ENCODE measurements around the gene UBL4B. TPM values are rescaled to one million over a fixed set of nuclear protein-coding genes. Genes with fewer than 3 reads are reported as not detected.

Gene UBL4B
- total RNA-seq, 1 experiment from 2014 or later = 0.24 TPM

GRCh38 chr1:110084227-110085078 is 27.8 kb upstream of the UBL4B start:
- no peak for DNase-seq (ENCODE audit: low read depth)

DNA sequence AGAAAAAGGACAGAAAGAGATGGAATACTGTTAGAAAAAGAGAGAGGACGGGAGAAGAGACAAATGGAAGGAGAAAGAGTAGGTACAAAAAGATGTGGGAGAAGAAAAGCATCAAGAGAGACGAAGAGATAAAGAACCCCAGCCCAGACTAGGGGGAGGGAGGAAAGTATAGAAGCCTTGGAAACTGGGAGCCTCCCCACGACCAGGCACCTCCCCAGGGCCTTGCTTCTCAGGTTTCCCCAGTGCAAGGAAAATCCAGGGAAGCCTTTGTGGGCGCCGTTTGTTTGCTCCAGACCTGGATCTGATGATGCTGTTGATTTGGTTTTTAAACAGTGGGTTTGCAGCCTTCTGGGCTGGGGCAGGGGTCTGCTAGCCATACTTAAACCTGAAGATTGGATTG is 26.6 kb upstream of the UBL4B start:
- no peak for DNase-seq (ENCODE audit: low read depth)

DNA sequence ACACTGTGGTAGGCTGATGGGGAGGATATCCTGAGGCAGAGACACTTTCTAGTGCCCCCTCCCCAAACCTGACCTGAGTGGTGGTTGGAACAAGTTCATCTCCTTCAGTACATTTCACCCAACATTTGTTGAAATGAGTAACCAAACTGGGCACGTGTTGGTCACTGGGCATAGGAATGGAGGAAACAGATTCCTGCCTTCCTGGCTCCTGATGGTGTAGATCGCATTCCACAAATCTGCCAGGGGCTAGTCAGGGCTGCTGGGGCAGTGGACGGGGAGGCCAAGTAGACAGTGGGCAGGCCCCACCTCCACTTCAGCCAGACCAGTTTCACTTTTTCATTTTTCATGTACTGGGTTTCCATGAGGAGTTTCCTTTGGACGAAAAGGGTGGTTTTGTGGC is 25.3 kb upstream of the UBL4B start:
- peak; percentile 60 for DNase-seq (ENCODE audit: low read depth)

DNA sequence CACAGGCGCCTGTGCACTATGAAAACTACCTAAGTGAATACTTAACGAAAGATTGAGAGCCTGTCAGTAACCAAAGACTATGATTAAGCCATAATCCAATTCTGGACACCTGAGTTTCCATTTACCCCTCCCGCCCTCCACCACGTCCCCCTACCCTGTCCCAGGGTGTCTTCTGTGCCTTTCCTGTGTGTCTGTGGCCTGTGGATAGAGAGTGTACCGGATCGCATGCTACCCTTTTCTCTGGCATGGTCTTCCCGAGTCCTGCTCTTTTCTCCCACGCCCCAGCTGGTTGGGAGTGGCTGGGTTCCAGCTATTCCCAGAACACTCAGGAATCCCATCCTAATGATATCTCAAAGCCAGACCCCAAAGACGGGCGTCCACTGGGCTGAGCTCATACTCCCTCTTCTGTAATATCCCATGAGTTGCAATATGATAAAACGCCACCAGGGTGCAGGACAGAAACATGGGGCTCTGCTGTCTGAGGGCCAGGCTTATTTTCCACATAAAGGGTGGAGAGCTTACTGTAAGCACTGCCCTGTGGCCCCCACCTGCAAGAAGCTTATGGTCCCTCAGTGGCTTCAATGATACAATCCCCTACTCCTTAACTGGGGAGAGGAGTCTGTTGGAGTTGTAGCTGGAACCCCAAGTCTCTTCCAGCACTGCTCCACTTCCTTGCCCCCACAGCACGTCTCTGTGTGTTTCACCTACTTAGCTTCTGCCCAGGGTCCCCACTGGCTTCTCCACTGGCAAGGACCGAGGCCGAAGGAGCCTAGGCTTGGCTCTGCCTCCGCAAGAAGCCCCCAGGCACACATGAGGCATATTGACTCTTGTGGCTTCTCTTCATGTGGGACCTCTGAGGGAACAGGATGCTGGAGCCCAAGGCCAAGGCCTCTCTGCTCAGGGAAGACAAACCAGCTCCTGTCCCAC is 24.2 kb upstream of the UBL4B start:
- peak; percentile 67 for DNase-seq (ENCODE audit: low read depth)

GRCh38 chr1:110088739-110089316 is 23.4 kb upstream of the UBL4B start:
- no peak for DNase-seq (ENCODE audit: low read depth)

- peak; percentile 90 for DNase-seq (ENCODE audit: low read depth)
Observed at GRCh38 chr1:110089561-110090275, 22.5 kb upstream of the UBL4B start.

- DNase-seq (ENCODE audit: low read depth) = no peak
Observed at GRCh38 chr1:110091381-110091780, 20.9 kb upstream of the UBL4B start.

DNA sequence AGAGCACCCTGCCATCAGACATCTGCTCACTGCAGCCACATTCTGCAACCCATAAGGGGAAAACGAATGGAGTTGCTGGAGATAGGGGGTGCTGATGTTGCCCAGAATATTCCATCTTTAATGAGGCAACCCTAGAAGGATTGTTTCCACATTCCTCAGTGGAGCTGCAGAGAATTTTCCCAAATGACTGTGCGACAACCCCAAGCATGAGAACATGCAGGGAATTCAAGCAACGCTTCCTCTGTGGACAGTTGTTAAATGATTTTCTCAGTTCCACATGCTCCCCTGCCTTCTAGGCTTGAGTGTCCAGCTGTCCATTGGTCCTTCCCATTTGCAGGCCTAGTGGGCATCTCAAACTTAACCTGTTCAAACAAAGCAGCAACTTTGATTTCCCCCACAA is 20.5 kb upstream of the UBL4B start:
- no peak for DNase-seq (ENCODE audit: low read depth)

- no peak for DNase-seq (ENCODE audit: low read depth)
Observed at GRCh38 chr1:110092991-110093390, 19.3 kb upstream of the UBL4B start.

DNA sequence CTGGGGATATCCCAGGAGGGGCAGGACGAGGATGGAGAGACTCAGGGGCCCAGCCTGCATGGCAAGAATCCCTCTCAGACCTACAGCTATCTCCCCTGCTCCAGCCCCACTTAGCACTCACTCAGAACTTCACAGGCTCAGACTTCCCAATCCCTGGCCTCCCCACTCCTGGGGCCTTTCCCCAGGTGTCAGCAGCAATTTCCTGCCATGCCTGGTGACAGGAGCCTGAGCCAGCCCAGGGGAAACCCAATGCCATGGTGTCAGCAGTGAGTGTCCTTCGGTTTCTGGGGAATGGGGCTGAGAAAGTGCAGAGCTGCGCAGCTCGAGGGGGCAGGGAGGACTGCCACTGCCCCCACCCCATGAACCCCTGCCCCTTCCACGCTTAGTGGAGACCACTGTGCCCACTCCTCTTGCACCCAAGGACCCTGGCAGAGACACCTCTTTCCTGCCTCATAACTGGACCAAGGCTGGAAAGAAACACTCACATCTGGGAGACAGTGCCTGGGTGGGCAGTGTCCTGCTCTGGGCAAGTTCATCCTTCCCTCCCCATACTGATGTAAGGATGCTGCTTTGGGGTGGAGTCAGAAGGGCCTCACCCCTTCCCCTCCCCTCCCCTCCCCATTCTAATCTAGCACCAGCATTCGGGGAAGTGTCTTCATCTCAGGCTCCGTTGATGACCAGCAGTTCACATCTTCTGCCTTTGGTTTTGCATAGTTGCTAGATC is 17.1 kb upstream of the UBL4B start:
- no peak for DNase-seq (ENCODE audit: low read depth)

DNA sequence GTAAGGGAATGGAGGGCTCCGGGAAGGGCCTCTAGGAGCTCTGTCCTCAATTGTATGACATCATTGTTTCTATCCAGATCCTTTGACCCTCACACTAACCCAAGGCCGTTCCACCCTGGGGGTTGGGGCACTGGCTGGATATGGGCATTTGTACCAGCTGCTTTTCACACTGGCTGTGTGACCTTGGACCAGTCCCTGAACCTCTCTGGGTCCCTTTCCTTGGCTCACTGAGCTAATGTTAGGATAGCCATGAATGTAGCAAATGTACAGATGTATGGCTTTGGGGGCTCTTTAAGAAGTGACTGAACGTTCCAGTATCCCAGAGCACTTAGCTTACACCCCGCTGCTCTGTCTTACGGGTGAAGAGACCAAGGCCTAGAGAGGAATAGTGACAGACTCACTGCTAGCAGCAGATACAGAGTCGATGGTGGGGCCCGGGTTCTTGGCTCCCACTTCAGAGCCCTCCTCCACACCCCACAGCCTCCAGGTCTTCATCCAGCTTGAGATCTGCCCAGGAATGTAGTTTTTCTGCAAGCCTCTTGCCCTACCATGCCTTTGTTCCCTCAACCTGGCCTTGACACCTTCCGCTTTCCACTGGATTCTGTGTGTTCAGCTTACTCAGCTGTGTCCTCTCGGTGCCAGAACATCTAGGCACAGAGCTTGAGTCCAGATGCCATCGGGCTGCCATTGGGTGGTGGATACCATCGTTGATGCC is 14.6 kb upstream of the UBL4B start:
- DNase-seq (ENCODE audit: low read depth) = no peak

DNA sequence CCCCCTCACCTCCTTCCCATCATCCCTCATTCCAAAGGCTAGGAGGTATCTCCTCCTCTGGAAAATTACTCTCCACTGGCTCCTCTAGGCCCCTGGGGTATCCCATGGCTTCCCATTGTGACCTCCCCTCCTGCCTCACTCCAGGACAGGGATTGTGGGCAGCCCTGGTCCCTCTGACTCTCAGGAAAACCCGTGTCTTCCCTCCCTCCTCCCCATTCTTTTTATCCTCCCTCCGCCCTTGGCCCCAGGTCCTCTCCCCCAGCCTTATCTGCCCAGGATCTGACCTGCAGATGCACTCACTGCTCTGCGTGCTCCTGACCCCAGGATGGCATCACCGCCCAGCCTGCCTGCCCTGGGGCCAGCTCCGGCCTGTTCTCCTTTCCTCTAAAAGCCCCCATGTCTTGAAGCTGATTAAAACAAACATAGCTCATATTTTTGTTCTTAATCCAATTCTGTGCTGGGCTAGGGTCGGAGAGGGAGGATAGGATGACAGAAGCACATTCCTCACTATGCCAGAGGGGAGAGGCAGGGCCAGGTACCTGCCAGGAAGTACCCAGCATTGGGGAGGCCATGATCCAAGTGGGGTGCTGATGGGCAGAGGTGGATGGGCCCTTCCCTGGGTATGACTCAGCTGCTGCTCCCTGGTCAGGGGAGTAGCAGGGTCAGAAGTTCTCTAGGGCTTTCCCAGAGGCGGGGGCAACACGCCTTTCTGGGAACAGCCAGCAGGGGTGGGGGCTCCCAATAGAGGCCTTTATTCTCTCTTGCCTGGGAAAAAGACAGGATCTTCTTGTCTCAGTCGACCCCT is 13.8 kb upstream of the UBL4B start:
- peak; percentile 89 for DNase-seq (ENCODE audit: low read depth)

- DNase-seq (ENCODE audit: low read depth) = no peak
Observed at GRCh38 chr1:110100335-110100734, 11.9 kb upstream of the UBL4B start.

- peak; percentile 89 for DNase-seq (ENCODE audit: low read depth)
Observed at GRCh38 chr1:110102081-110102480, 10.2 kb upstream of the UBL4B start.

GRCh38 chr1:110106013-110106941 is 6.0 kb upstream of the UBL4B start:
- DNase-seq (ENCODE audit: low read depth) = peak; percentile 70

DNA sequence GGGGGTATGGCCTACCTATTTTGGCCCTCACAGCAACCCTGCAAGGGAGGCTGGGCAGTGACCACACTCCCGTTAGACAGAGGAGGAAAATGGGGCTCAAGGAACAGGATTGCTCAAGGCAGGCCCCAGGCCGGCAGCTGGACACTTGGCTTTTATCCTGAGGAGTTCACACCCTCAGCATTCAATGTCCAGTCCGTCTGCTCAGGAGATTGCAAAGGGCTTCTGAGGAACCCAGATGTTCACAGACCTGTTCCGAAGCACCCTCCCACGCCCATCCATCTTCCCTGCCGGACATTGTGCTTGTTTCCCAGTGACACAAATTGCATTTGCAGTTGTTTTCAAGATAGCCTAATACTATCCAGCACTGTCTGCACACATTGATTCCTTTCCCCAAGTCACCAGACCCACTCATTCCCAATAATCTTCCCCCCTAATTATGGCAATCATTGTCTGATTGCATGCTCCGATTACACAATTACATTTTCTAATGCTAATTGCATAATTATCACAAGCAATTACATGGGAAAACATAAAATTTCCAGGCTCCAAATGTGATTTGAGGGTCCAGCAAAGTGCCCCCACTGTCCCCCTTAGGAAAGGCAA is 4.3 kb upstream of the UBL4B start:
- no peak for DNase-seq (ENCODE audit: low read depth)

- no peak for DNase-seq (ENCODE audit: low read depth)
Observed at GRCh38 chr1:110111081-110111480, 1.2 kb upstream of the UBL4B start.

GRCh38 chr1:110112656-110113055 is 413 bp downstream of the UBL4B start:
- no peak for DNase-seq (ENCODE audit: low read depth)

Measured in RPMI7951 (cell line).